ENCODE results near the gene ZNF579.

Gene ZNF579

DNA sequence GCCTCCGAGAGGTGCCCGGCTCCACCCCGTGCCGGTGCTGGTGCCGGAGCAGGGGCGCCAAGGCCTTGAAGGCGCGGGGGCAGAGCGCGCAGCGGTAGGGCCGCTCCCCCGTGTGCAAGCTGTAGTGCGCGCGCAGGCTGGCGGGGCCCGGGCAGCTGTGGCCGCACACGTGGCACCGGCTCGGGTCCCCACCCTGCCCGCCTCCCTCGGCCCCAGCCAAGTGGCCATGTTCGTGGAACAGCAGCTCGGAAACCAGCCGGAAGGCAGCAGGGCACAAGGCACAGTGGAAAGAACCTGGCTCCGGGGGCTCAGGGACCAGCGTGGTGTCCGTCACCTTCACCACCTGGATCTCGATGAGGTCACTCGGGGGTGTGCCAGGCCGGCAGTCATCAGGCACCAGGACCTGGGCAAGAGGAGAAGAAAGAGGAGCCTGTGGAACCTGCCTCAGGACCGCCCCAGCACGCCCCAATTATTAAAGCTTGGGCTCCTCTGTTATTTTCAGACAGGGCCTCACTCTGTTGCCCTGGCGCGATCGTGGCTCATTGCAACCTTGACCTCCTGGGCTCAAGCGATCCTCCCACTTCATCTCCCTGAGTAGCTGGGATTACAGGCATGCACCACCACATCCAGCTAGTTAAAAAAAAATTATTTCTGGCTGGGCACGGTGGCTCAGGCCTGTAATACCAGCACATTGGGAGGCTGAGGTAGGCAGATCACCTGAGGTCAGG is 41.8 kb upstream of the ZNF579 start:
- DNase-seq (ENCODE audit: extremely low read depth, low read depth), result no peak
- no peak for TF ChIP-seq CTCF (IDR thresholded peaks at IDR 0.05; ENCODE audit: low read depth, low read length)

- TF ChIP-seq CTCF (IDR thresholded peaks at IDR 0.05; ENCODE audit: low read depth, low read length), result no peak
- DNase-seq (ENCODE audit: extremely low read depth, low read depth), result no peak
These were observed 41.1 kb upstream of the ZNF579 start for GRCh38 chr19:55621673-55622231.

GRCh38 chr19:55621205-55621672 is 40.6 kb upstream of the ZNF579 start:
- TF ChIP-seq CTCF (IDR thresholded peaks at IDR 0.05; ENCODE audit: low read depth, low read length), result no peak
- no peak for DNase-seq (ENCODE audit: extremely low read depth, low read depth)

GRCh38 chr19:55620410-55621204 is 40.0 kb upstream of the ZNF579 start:
- DNase-seq (ENCODE audit: extremely low read depth, low read depth), result no peak
- TF ChIP-seq CTCF (IDR thresholded peaks at IDR 0.05; ENCODE audit: low read depth, low read length), result no peak

DNA sequence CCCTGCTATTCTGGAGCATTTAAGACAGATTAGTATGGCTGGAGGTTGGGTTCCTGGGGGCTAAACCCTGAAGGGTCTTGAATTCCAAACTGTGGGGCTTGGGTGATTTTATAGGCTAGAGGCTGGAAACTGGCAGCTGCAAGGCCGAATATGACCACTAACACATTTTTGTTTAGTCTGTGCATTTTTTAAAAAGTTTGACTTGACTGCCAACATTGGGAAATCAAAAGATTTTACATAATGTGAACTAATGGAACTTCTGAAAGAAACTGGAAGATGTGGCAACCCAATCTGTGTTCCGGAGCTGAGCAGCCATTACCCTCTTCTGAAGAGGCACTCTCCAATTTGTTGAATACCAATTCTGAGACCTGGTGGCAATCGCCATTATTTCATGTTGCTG is 38.6 kb upstream of the ZNF579 start:
- no peak for DNase-seq (ENCODE audit: extremely low read depth, low read depth)
- no peak for TF ChIP-seq CTCF (IDR thresholded peaks at IDR 0.05; ENCODE audit: low read depth, low read length)

GRCh38 chr19:55618426-55618825 is 37.8 kb upstream of the ZNF579 start:
- no peak for DNase-seq (ENCODE audit: extremely low read depth, low read depth)
- no peak for TF ChIP-seq CTCF (IDR thresholded peaks at IDR 0.05; ENCODE audit: low read depth, low read length)

DNA sequence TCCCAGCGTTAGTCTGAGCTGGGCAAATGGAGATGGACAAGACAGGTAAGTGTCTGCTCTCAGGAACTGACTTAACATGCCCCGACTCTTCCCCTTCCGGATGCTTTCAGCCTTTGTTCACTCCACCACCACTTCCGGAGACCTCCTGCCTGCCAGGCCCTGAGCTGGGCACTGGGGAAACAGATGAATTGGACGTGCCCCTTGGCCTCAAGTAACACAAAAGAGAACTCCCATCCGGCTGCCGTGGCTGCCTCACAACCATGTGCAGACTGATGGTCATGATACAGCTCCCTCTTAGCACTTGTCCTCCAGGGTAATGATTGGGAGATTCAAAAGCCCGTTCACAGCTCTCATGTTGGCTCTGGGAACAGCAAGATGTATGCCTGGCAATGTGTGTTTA is 36.8 kb upstream of the ZNF579 start:
- no peak for DNase-seq (ENCODE audit: extremely low read depth, low read depth)
- TF ChIP-seq CTCF (IDR thresholded peaks at IDR 0.05; ENCODE audit: low read depth, low read length), result no peak

Data from AG09319 (cell line).